PC-3 (cell line): Measurements from ENCODE around the gene TTF1. TPM values are rescaled to one million over a fixed set of nuclear protein-coding genes. Genes with fewer than 3 reads are reported as not detected.

Experiments used
- ATAC-seq: fragments of 200-7000 bp; cut with Tn5 transposase; 2 replicates; pipeline ENCODE4 v1.9.1; 2020; ENCODE audit warnings: mild to moderate bottlenecking, moderate library complexity
- BruUV-seq: library from RNA; stranded (reverse); fragments of 400-500 nt; replicated peaks from 2 replicates; lab custom pipeline; 2021; lab: Mats Ljungman, UMichigan
- CTCF ChIA-PET: fragments of 300-600 bp; sonication (Branson Sonifier 250); formaldehyde crosslinking; loops from one replicate; lab custom pipeline; 2022; ENCODE audit warnings: antibody characterized with exemption; lab: Charles Lee
- POLR2A ChIA-PET: fragments of 300-600 bp; sonication (Branson Sonifier 250); formaldehyde crosslinking; loops from one replicate; lab custom pipeline; 2022; ENCODE audit warnings: antibody characterized with exemption; ENCODE audit not compliant: unreplicated experiment; lab: Charles Lee
- DNase-seq: peaks from one replicate; pipeline ENCODE4 v3.0.0-alpha.2; 2015
- H2AFZ ChIP-seq: fragments of 300-600 bp; sonication (generic); 2 replicates; pipeline ENCODE4 v1.6.0; 2016; ENCODE audit warnings: antibody characterized with exemption, low read length
- H3F3A ChIP-seq: fragments of 300-600 bp; sonication (generic); one replicate; pipeline ENCODE4 v1.6.0; 2017; ENCODE audit warnings: antibody characterized with exemption, low read length, control low read depth, mild to moderate bottlenecking; ENCODE audit not compliant: unreplicated experiment
- H3K27ac ChIP-seq: fragments of 300-600 bp; sonication (generic); 2 replicates; pipeline ENCODE4 v1.5.1; 2016; ENCODE audit warnings: mild to moderate bottlenecking, low read length
- H3K27me3 ChIP-seq: fragments of 300-600 bp; sonication (generic); 2 replicates; pipeline ENCODE4 v1.6.1; 2016; ENCODE audit warnings: low read length, mixed read lengths
- H3K36me3 ChIP-seq: fragments of 300-600 bp; sonication (generic); 2 replicates; pipeline ENCODE4 v1.6.1; 2016; ENCODE audit warnings: low read depth, mixed run types, low read length, mixed read lengths
- H3K4me1 ChIP-seq: fragments of 300-600 bp; sonication (generic); 2 replicates; pipeline ENCODE4 v1.5.1; 2016; ENCODE audit warnings: low read length; ENCODE audit not compliant: insufficient read depth
- H3K4me2 ChIP-seq: fragments of 300-600 bp; sonication (generic); 2 replicates; pipeline ENCODE4 v1.6.0; 2016; ENCODE audit warnings: low read length
- H3K4me3 ChIP-seq: fragments of 300-600 bp; sonication (generic); 2 replicates; pipeline ENCODE4 v1.5.1; 2016; ENCODE audit warnings: mild to moderate bottlenecking, low read length, mixed read lengths
- H3K79me2 ChIP-seq: fragments of 300-600 bp; sonication (generic); 2 replicates; pipeline ENCODE4 v1.6.1; 2017; ENCODE audit warnings: low read length, mixed read lengths
- H3K9ac ChIP-seq: fragments of 300-600 bp; sonication (generic); 2 replicates; pipeline ENCODE4 v1.6.0; 2016; ENCODE audit warnings: mild to moderate bottlenecking, low read length
- H3K9me2 ChIP-seq: fragments of 300-600 bp; sonication (generic); replicated peaks from 2 replicates; pipeline ENCODE4 v1.6.1; 2016; ENCODE audit warnings: mixed run types, low read length, mixed read lengths
- H3K9me3 ChIP-seq: fragments of 300-600 bp; sonication (generic); 2 replicates; pipeline ENCODE4 v1.6.1; 2016; ENCODE audit warnings: low read length, mixed read lengths
- H4K20me1 ChIP-seq: fragments of 300-600 bp; sonication (generic); 2 replicates; pipeline ENCODE4 v1.6.1; 2016; ENCODE audit warnings: low read length, mixed read lengths
- EZH2 ChIP-seq: fragments of 300-600 bp; sonication (generic); IDR thresholded peaks from one replicate; pipeline ENCODE4 v1.6.1; 2017; ENCODE audit warnings: antibody characterized with exemption, mild to moderate bottlenecking, low read length; ENCODE audit not compliant: unreplicated experiment
- EZH2phosphoT487 ChIP-seq: fragments of 300-600 bp; sonication (generic); IDR thresholded peaks from 2 replicates; pipeline ENCODE4 v1.6.1; 2018; ENCODE audit warnings: mild to moderate bottlenecking, antibody characterized with exemption, low read length, borderline replicate concordance
- intact Hi-C: fragments of 100-400 bp; cut with micrococcal nuclease; formaldehyde crosslinking; loops from 2 replicates; pipeline ENCODE4 v1.9.0; 2023
- total RNA-seq: library from RNA; depleted of rRNA; stranded (reverse); fragments of >200 nt; gene quantifications from 2 replicates; pipeline ENCODE4 v1.2.3, GENCODE V29; 2014
- TF ChIP-seq, protein P1 (sequence below): fragments of 300-600 bp; sonication (generic); conservative IDR thresholded peaks from 2 replicates; pipeline ENCODE4 v1.5.1; 2017; ENCODE audit warnings: antibody characterized with exemption, low read depth, mild to moderate bottlenecking, low read length

Gene TTF1
- total RNA-seq, 1 experiment from 2014 or later, result 9.6 TPM

- no TSS peak for BruUV-seq
Measured at GRCh38 chr9:132365986-132366385, 40.7 kb downstream of the TTF1 start.

GRCh38 chr9:132364068-132364467 is 42.6 kb downstream of the TTF1 start:
- Histone ChIP-seq H3K79me2 (no peaks in the 10 kb centered on the region), H3K9me2 (no peaks in the 10 kb centered on the region), H3K9me3 (no peaks in the 10 kb centered on the region), H2AFZ (no peak overlapping the region), H3K4me1 (no peaks in the 10 kb centered on the region), H3K4me3 (no peak overlapping the region), H3K9ac (no peak overlapping the region), H3K27ac (no peak overlapping the region), H3K27me3 (no peaks in the 10 kb centered on the region), H4K20me1 (no peaks in the 10 kb centered on the region), H3K4me2 (no peak overlapping the region), H3K36me3 (no peaks in the 10 kb centered on the region), H3F3A (no peaks in the 10 kb centered on the region)
- intact Hi-C loops, result no loop called here
- ATAC-seq (no peak), DNase-seq (no peak)
- CTCF ChIA-PET, result no interaction called here
- POLR2A ChIA-PET, result no interaction called here
- no peak for TF ChIP-seq EZH2
- no peak for TF ChIP-seq EZH2phosphoT487
- TF ChIP-seq, protein P1, sequence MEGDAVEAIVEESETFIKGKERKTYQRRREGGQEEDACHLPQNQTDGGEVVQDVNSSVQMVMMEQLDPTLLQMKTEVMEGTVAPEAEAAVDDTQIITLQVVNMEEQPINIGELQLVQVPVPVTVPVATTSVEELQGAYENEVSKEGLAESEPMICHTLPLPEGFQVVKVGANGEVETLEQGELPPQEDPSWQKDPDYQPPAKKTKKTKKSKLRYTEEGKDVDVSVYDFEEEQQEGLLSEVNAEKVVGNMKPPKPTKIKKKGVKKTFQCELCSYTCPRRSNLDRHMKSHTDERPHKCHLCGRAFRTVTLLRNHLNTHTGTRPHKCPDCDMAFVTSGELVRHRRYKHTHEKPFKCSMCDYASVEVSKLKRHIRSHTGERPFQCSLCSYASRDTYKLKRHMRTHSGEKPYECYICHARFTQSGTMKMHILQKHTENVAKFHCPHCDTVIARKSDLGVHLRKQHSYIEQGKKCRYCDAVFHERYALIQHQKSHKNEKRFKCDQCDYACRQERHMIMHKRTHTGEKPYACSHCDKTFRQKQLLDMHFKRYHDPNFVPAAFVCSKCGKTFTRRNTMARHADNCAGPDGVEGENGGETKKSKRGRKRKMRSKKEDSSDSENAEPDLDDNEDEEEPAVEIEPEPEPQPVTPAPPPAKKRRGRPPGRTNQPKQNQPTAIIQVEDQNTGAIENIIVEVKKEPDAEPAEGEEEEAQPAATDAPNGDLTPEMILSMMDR, result no peak
- no TSS peak for BruUV-seq

More at GRCh38 chr9:132365986-132366385, 40.7 kb downstream of the TTF1 start:
- TF ChIP-seq EZH2 (no peak), EZH2phosphoT487 (no peak)
- TF ChIP-seq, protein P1, result no peak
- Histone ChIP-seq H3K4me1 (no peaks in the 10 kb centered on the region), H3F3A (no peaks in the 10 kb centered on the region), H3K9me2 (no peaks in the 10 kb centered on the region), H3K36me3 (no peaks in the 10 kb centered on the region), H2AFZ (no peak overlapping the region), H3K4me3 (no peak overlapping the region), H3K79me2 (no peaks in the 10 kb centered on the region), H3K9ac (no peak overlapping the region), H4K20me1 (no peaks in the 10 kb centered on the region), H3K9me3 (no peaks in the 10 kb centered on the region), H3K4me2 (no peak overlapping the region), H3K27ac (no peak overlapping the region), H3K27me3 (no peaks in the 10 kb centered on the region)
- ATAC-seq, result no peak
- ChIA-PET CTCF (no interaction called here), POLR2A (no interaction called here)
- no peak for DNase-seq
- intact Hi-C loops, result no loop called here

GRCh38 chr9:132357764-132358163 is 48.9 kb downstream of the TTF1 start:
- Histone ChIP-seq H3K27me3 (no peaks in the 10 kb centered on the region), H3K9ac (no peak overlapping the region), H2AFZ (no peak overlapping the region), H3K9me3 (no peaks in the 10 kb centered on the region), H3K79me2 (peaks cover 19% of the 10 kb centered on the region), H3K4me3 (no peak overlapping the region), H3K27ac (no peak overlapping the region), H3K36me3 (peaks cover 4% of the 10 kb centered on the region; the same call in 1 of the 2 replicates), H3F3A (no peaks in the 10 kb centered on the region), H3K4me1 (peaks cover 10% of the 10 kb centered on the region; the same call in 1 of the 2 replicates), H4K20me1 (no peaks in the 10 kb centered on the region), H3K4me2 (no peak overlapping the region), H3K9me2 (no peaks in the 10 kb centered on the region)
- ATAC-seq (no peak), DNase-seq (no peak)
- no peak for TF ChIP-seq EZH2
- no peak for TF ChIP-seq EZH2phosphoT487
- TF ChIP-seq, protein P1, result no peak
- intact Hi-C loops, result no loop called here
- ChIA-PET POLR2A (interaction anchor here (0.7 kb wide), 1 partner anchor 30 kb away, joined by 3 read pairs; no protein-coding TSS in a partner anchor), CTCF (no interaction called here)
- no TSS peak for BruUV-seq
